Measurements from ENCODE around the gene PDGFA. TPM values are rescaled to one million over a fixed set of nuclear protein-coding genes. Genes with fewer than 3 reads are reported as not detected.

The PDGFA gene
- total RNA-seq, 1 experiment from 2014 or later = 24.8 TPM

- DNase-seq (ENCODE audit: low read depth in 1 of 2, low spot score in 2 of 2) = no peak
- H3K36me3 ChIP-seq = no peaks in the 10 kb centered on the region
- H3K27me3 ChIP-seq (replicated peaks) = no peaks in the 10 kb centered on the region
- H3K4me3 ChIP-seq = no peak overlapping the region
- peaks cover 30% of the 10 kb centered on the region for H3K4me1 ChIP-seq (replicated peaks)
- H3K9me3 ChIP-seq (replicated peaks) = no peaks in the 10 kb centered on the region
- H3K27ac ChIP-seq = no peak overlapping the region
Observed at GRCh38 chr7:453597-454306, 65.9 kb downstream of the PDGFA start.

DNA sequence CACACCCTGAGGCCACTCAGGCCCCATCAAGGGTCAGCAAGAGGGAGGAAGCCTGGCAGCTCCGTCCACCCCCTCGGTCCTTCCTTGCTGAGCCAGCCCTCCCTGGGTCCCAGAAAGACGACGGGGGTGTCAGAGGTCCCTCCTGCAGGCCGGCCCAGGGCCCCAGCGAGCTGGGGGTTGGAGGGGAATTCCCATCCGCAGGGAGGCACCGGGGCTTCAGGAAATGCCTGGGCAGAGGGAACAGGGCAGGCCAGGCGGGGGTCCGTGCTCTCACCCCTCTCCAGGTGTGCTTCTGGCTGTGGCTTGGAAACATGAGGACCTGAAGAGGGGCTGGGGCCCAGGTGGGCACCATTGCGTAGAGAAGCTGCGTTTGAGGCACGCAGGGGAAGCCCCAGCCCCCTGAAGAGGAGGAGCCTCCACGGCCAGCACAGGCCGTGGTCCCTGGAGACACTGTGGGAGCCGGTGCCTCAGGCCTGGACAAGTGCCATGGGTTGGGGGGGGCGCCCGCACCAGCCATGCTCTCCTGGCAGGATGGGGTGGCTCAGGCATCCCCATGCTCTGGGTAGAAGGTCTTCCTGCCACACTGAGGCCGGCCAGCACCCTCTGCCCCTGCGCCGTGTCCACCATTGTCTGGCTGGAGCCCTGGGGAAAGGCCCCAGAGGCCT, 66.7 kb downstream of the PDGFA start:
- H3K27ac ChIP-seq = no peak overlapping the region
- no peak for DNase-seq (ENCODE audit: low read depth in 1 of 2, low spot score in 2 of 2)
- no peaks in the 10 kb centered on the region for H3K9me3 ChIP-seq (replicated peaks)
- no peaks in the 10 kb centered on the region for H3K36me3 ChIP-seq
- H3K4me3 ChIP-seq = no peak overlapping the region
- no peaks in the 10 kb centered on the region for H3K27me3 ChIP-seq (replicated peaks)
- H3K4me1 ChIP-seq (replicated peaks) = peaks cover 30% of the 10 kb centered on the region

DNA sequence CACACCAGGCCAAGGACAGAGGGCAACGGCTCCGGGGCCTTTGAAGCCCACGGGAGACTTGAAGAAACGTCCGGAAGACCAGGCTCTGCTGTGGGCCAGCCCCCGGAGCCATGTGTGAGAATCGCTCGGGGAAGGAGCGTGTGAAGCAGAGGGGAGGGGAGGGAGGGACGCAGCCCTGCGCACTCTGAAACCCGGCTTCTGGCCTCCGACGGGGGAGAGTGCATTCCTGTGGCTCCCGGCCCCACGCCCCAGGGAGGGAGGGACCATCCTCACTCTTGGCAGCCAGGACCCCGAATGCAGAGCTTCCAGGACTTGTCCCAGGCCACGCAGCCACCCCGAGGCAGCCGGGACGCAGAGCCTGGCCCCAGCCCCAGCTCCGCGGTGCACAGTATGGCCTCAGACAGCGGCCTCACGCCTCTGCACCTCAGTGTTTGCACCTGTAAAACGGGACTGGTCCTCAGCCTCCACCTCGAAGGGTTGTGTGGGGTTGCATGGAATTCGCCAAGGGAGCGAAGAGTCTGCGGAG, 67.4 kb downstream of the PDGFA start:
- H3K36me3 ChIP-seq = no peaks in the 10 kb centered on the region
- peaks cover 30% of the 10 kb centered on the region for H3K4me1 ChIP-seq (replicated peaks)
- no peak overlapping the region; the same call in 1 of the 2 replicates for H3K27ac ChIP-seq
- no peaks in the 10 kb centered on the region for H3K27me3 ChIP-seq (replicated peaks)
- H3K9me3 ChIP-seq (replicated peaks) = no peaks in the 10 kb centered on the region
- H3K4me3 ChIP-seq = no peak overlapping the region
- DNase-seq (ENCODE audit: low read depth in 1 of 2, low spot score in 2 of 2) = peak in 1 of 2 experiments; percentile 34

- no peak for DNase-seq (ENCODE audit: low read depth in 1 of 2, low spot score in 2 of 2)
- peaks cover 30% of the 10 kb centered on the region for H3K4me1 ChIP-seq (replicated peaks)
- H3K27ac ChIP-seq = no peak overlapping the region; the same call in 1 of the 2 replicates
- no peaks in the 10 kb centered on the region for H3K36me3 ChIP-seq
- no peaks in the 10 kb centered on the region for H3K9me3 ChIP-seq (replicated peaks)
- no peak overlapping the region for H3K4me3 ChIP-seq
- no peaks in the 10 kb centered on the region for H3K27me3 ChIP-seq (replicated peaks)
Observed at GRCh38 chr7:451255-452225, 68.1 kb downstream of the PDGFA start.

DNA sequence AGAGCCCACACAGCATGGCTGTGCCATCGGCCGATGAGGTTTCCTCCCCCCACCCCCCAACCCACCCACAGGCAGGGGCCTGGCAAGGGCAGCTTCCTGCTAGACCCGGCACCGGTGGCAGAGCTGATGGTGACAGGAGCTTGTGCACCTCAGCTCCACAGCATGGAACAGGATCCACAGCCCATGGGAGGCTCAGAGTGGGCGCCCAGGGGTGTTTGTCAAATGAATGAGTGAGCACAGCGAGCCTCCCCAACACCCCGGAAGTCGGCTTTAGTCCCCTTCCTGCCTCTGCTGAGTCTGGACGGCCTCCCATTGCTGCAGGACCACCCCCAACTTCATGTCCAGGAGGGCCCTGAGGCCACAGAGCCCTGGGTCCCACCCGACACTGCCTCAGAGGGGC, 68.9 kb downstream of the PDGFA start:
- Histone ChIP-seq H3K4me3 (no peak overlapping the region), H3K36me3 (no peaks in the 10 kb centered on the region), H3K4me1 (replicated peaks) (peaks cover 33% of the 10 kb centered on the region), H3K27ac (no peak overlapping the region), H3K27me3 (replicated peaks) (no peaks in the 10 kb centered on the region), H3K9me3 (replicated peaks) (no peaks in the 10 kb centered on the region)
- DNase-seq (ENCODE audit: low read depth in 1 of 2, low spot score in 2 of 2) = no peak

DNA sequence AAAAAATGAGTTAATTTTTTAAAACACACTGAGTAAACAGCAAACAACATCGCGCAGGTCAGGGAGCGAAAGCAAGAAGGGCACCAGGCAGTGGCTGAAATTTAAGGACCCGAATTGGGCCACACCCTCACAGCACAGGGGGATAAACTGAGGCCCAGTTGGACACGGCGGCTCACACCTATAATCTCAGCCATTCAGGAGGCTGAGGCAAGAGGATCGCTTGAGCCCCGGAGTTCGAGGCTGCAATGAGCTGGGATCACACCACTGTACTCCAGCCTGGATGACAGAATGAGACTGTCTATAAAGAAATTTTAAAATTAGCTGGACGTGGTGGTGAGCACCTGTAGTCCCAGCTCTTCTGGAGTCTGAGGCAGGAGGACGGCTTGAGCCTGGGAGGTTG, 69.6 kb downstream of the PDGFA start:
- no peak for DNase-seq (ENCODE audit: low read depth in 1 of 2, low spot score in 2 of 2)
- Histone ChIP-seq H3K27me3 (replicated peaks) (no peaks in the 10 kb centered on the region), H3K4me1 (replicated peaks) (peaks cover 26% of the 10 kb centered on the region), H3K9me3 (replicated peaks) (no peaks in the 10 kb centered on the region), H3K27ac (no peak overlapping the region), H3K4me3 (no peak overlapping the region), H3K36me3 (no peaks in the 10 kb centered on the region)

- Histone ChIP-seq H3K4me3 (no peak overlapping the region), H3K27ac (no peak overlapping the region), H3K36me3 (no peaks in the 10 kb centered on the region), H3K4me1 (replicated peaks) (peaks cover 26% of the 10 kb centered on the region), H3K9me3 (replicated peaks) (no peaks in the 10 kb centered on the region), H3K27me3 (replicated peaks) (no peaks in the 10 kb centered on the region)
- no peak for DNase-seq (ENCODE audit: low read depth in 1 of 2, low spot score in 2 of 2)
Observed at GRCh38 chr7:449324-450019, 70.2 kb downstream of the PDGFA start.

DNA sequence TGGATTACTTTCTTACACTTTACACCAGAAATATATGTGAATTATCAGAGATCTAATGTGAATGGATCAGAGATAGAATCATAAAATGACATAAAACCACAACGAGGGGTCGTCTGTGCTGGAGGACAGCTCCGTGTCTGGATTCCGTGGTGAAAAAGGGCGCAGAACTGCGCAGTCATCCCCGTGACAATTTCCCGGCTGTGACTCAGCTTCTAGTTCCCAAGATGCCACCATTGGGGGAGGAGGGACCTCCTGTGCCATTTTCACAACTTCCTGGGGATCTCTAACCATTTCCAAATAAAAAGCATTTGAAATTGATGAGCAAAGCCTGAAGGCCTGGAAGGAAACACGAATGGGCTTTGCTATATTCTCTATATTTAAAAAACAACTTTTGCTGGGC, 72.1 kb downstream of the PDGFA start:
- Histone ChIP-seq H3K27ac (no peak overlapping the region), H3K36me3 (no peaks in the 10 kb centered on the region), H3K4me1 (replicated peaks) (peaks cover 17% of the 10 kb centered on the region), H3K4me3 (no peak overlapping the region), H3K9me3 (replicated peaks) (no peaks in the 10 kb centered on the region), H3K27me3 (replicated peaks) (no peaks in the 10 kb centered on the region)
- no peak for DNase-seq (ENCODE audit: low read depth in 1 of 2, low spot score in 2 of 2)

Other genes starting within 250 kb of the PDGFA start
- not detected in 2 replicates for gene FOXL3, start 229.7 kb downstream of the PDGFA start, total RNA-seq (2014; rRNA removed; shearing (Covaris generic))
- 22.2 and 26.5 TPM in 2 replicates for gene DNAAF5, start 206.9 kb upstream of the PDGFA start, total RNA-seq (2014; rRNA removed; shearing (Covaris generic))
- gene PRKAR1B, start 207.4 kb upstream of the PDGFA start, total RNA-seq (2014; rRNA removed; shearing (Covaris generic)) = 7.3 and 26.2 TPM in 2 replicates

Measured in SJSA1 (cell line).